ENCODE data around the gene A1CF. TPM values are rescaled to one million over a fixed set of nuclear protein-coding genes. Genes with fewer than 3 reads are reported as not detected.
A peak's percentile ranks its signal among the peaks of the same experiment; 100 is the strongest.

The A1CF gene
- total RNA-seq, 2 donors from 2014 or later = 38.9 to 64.3 TPM

DNA sequence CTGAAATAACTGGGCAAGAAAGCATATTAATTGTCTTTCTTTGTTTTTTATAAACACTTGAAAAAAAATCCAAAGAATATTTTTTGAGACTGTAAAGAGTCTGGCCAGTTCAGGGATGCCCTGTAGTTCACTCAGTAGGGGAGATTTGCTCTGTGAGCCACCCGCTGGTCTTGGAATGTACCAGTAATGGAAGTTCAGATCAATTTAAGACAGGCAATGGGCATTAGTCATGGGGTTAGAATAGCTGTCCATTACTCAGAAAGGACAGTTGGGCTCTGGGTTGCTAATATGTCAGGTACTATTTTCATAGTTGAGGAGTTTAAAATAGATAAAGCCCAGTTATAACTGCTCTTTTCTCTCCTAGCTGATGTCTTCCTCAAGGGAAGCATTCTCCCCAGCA is 38.7 kb downstream of the A1CF start:
- Histone ChIP-seq H3K27me3 (no peaks in the 10 kb centered on the region), H3K9me3 (no peaks in the 10 kb centered on the region), H3K36me3 (no peaks in the 10 kb centered on the region), H3K4me1 (no peaks in the 10 kb centered on the region), H3K27ac (no peak overlapping the region), H3K9ac (ENCODE audit: low read depth in 2 of 2, low read length in 2 of 2) (no peak overlapping the region), H3K4me3 (no peak overlapping the region)
- TF ChIP-seq, protein P1, sequence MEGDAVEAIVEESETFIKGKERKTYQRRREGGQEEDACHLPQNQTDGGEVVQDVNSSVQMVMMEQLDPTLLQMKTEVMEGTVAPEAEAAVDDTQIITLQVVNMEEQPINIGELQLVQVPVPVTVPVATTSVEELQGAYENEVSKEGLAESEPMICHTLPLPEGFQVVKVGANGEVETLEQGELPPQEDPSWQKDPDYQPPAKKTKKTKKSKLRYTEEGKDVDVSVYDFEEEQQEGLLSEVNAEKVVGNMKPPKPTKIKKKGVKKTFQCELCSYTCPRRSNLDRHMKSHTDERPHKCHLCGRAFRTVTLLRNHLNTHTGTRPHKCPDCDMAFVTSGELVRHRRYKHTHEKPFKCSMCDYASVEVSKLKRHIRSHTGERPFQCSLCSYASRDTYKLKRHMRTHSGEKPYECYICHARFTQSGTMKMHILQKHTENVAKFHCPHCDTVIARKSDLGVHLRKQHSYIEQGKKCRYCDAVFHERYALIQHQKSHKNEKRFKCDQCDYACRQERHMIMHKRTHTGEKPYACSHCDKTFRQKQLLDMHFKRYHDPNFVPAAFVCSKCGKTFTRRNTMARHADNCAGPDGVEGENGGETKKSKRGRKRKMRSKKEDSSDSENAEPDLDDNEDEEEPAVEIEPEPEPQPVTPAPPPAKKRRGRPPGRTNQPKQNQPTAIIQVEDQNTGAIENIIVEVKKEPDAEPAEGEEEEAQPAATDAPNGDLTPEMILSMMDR (IDR thresholded peaks at IDR 0.05) = no peak
- no peak for DNase-seq
- intact Hi-C loops (cut with DNase I) = no loop called here

- Histone ChIP-seq H3K4me3 (no peak overlapping the region), H3K9me3 (no peaks in the 10 kb centered on the region), H3K4me1 (no peaks in the 10 kb centered on the region), H3K27ac (no peak overlapping the region), H3K9ac (ENCODE audit: low read depth in 2 of 2, low read length in 2 of 2) (no peak overlapping the region), H3K36me3 (no peaks in the 10 kb centered on the region), H3K27me3 (no peaks in the 10 kb centered on the region)
- intact Hi-C loops (cut with DNase I) = no loop called here
- DNase-seq = no peak
- TF ChIP-seq, protein P1 (IDR thresholded peaks at IDR 0.05) = no peak
Measured at GRCh38 chr10:50837095-50837494, 48.3 kb downstream of the A1CF start.

- DNase-seq = peak; percentile 29
- no peak overlapping the region for H3K4me3 ChIP-seq
- H3K36me3 ChIP-seq = no peaks in the 10 kb centered on the region
- H3K9me3 ChIP-seq = no peaks in the 10 kb centered on the region
- H3K4me1 ChIP-seq = no peaks in the 10 kb centered on the region
- H3K27ac ChIP-seq = no peak overlapping the region
- no peaks in the 10 kb centered on the region for H3K27me3 ChIP-seq
- H3K9ac ChIP-seq (ENCODE audit: low read depth in 2 of 2, low read length in 2 of 2) = no peak overlapping the region
- intact Hi-C loops (cut with DNase I) = no loop called here
- TF ChIP-seq, protein P1 (IDR thresholded peaks at IDR 0.05) = no peak
Measured at GRCh38 chr10:50832171-50832751, 53.2 kb downstream of the A1CF start.

DNA sequence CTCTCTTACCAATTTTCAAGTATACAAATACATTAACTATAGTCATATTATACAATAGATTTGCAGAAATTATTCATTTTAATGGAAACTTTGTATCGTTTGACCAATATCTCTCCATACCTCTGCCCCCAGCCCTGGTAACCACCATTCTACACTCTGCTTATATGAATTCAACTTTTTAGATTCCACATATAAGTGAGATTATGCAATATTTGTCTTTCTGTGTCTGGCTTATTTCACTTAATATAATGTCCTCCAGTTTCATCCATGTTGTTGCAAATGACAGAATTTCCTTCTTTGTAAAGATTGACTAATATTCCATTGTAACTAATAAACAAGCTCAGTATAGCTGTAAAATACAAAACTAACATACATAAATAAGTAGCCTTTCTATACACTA is 55.4 kb downstream of the A1CF start:
- no peak for DNase-seq
- intact Hi-C loops (cut with DNase I) = no loop called here
- no peaks in the 10 kb centered on the region for H3K4me1 ChIP-seq
- no peak overlapping the region for H3K4me3 ChIP-seq
- TF ChIP-seq, protein P1 (IDR thresholded peaks at IDR 0.05) = no peak
- H3K9me3 ChIP-seq = no peaks in the 10 kb centered on the region
- H3K27ac ChIP-seq = no peak overlapping the region
- H3K36me3 ChIP-seq = no peaks in the 10 kb centered on the region
- H3K27me3 ChIP-seq = no peaks in the 10 kb centered on the region
- no peak overlapping the region for H3K9ac ChIP-seq (ENCODE audit: low read depth in 2 of 2, low read length in 2 of 2)

- Histone ChIP-seq H3K36me3 (no peaks in the 10 kb centered on the region), H3K9me3 (no peaks in the 10 kb centered on the region), H3K4me1 (no peaks in the 10 kb centered on the region), H3K27ac (no peak overlapping the region), H3K9ac (ENCODE audit: low read depth in 2 of 2, low read length in 2 of 2) (no peak overlapping the region), H3K4me3 (no peak overlapping the region), H3K27me3 (no peaks in the 10 kb centered on the region)
- TF ChIP-seq, protein P1 (IDR thresholded peaks at IDR 0.05) = no peak
- intact Hi-C loops (cut with DNase I) = no loop called here
- no peak for DNase-seq
Measured at GRCh38 chr10:50824782-50825181, 60.6 kb downstream of the A1CF start.
